WTC11 (cell line): ENCODE measurements around the gene PTPRN.

Experiments used
- CBFB ChIP-seq: sonication (generic); formaldehyde crosslinking; IDR thresholded peaks from 2 replicates; pipeline ENCODE4 v1.8.1; 2022; ENCODE audit warnings: mild to moderate bottlenecking, low read depth, missing genetic modification reagents
- CTCF ChIP-seq: fragments of 200-600 bp; IDR thresholded peaks from 2 replicates; pipeline ENCODE4 v1.8.0; 2022; ENCODE audit warnings: antibody characterized with exemption
- E2F1 ChIP-seq: sonication (generic); formaldehyde crosslinking; IDR thresholded peaks from 2 replicates; pipeline ENCODE4 v1.8.0; 2022; ENCODE audit warnings: mild to moderate bottlenecking, missing genetic modification reagents
- ETV6 ChIP-seq: sonication (generic); formaldehyde crosslinking; IDR thresholded peaks from 2 replicates; pipeline ENCODE4 v1.8.1; 2022; ENCODE audit warnings: mild to moderate bottlenecking, missing genetic modification reagents
- NR2C2 ChIP-seq: sonication (generic); formaldehyde crosslinking; IDR thresholded peaks from 2 replicates; pipeline ENCODE4 v1.8.0; 2022; ENCODE audit warnings: mild to moderate bottlenecking, missing genetic modification reagents
- ZNF232 ChIP-seq: sonication (generic); formaldehyde crosslinking; IDR thresholded peaks from 2 replicates; pipeline ENCODE4 v1.8.0; 2022; ENCODE audit warnings: mild to moderate bottlenecking, missing genetic modification reagents

GRCh38 chr2:219280651-219281050, 28.6 kb downstream of the PTPRN start:
- no peak for TF ChIP-seq CTCF
- TF ChIP-seq ZNF232 (CRISPR knock-in tag): no peak
- TF ChIP-seq ETV6 (CRISPR knock-in tag): no peak
- TF ChIP-seq E2F1 (CRISPR knock-in tag): no peak
- TF ChIP-seq NR2C2 (CRISPR knock-in tag): no peak
- TF ChIP-seq CBFB (CRISPR knock-in tag): no peak
